ENCODE results near the gene PYROXD2. TPM values are rescaled to one million over a fixed set of nuclear protein-coding genes. Genes with fewer than 3 reads are reported as not detected.
"Not testable (repeated sequence)": the region's sequence is repeated elsewhere in the genome, so short reads cannot be mapped to it uniquely, and the experiment has no call there.

The PYROXD2 gene
- total RNA-seq, 4 donors from 2014 or later, result 4.2 to 18.5 (median 7.4) TPM

DNA sequence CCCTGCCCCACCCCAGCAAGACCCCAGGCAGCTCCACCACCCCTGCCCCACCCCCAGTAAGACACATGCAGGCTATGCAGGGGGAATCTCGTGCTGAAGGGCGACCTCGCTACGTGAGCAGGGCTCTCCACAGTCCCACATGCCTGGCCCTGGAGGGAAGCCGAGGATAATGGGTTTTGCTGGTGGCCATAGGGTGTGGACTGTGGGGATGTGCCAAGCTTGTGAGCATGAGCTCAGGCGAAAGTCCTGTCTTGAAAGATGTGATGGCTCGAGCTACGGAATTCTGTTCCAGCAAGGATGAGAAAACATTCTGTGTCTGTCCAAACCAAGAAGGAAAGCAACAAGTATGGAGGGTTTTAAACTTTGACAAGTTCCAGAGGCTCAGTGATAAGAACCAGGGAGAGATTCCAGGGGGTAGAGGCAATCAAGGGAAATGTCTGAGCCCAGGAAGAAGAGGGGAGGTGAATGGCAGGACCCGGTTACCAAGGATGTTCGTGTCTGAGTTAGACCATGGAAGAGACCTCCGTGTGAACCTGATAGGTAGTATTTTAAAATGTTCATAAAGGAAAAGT lies 63.1 kb downstream of the PYROXD2 start:
- Histone ChIP-seq H3K27ac (no peak overlapping the region), H3K9me3 (peaks cover 0 to 9% (median 0%) of the 10 kb centered on the region in 3 donors), H3K36me3 (no peaks in the 10 kb centered on the region), H3K4me1 (peaks cover 0 to 3% (median 0%) of the 10 kb centered on the region in 3 donors), H3K4me3 (no peak overlapping the region), H3K27me3 (peaks cover 35% of the 10 kb centered on the region)
- ATAC-seq, result peak; percentile 45
- no peak for TF ChIP-seq POLR2AphosphoS5 (IDR thresholded peaks at IDR 0.05)
- TF ChIP-seq, protein P1, sequence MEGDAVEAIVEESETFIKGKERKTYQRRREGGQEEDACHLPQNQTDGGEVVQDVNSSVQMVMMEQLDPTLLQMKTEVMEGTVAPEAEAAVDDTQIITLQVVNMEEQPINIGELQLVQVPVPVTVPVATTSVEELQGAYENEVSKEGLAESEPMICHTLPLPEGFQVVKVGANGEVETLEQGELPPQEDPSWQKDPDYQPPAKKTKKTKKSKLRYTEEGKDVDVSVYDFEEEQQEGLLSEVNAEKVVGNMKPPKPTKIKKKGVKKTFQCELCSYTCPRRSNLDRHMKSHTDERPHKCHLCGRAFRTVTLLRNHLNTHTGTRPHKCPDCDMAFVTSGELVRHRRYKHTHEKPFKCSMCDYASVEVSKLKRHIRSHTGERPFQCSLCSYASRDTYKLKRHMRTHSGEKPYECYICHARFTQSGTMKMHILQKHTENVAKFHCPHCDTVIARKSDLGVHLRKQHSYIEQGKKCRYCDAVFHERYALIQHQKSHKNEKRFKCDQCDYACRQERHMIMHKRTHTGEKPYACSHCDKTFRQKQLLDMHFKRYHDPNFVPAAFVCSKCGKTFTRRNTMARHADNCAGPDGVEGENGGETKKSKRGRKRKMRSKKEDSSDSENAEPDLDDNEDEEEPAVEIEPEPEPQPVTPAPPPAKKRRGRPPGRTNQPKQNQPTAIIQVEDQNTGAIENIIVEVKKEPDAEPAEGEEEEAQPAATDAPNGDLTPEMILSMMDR (IDR thresholded peaks at IDR 0.05), result no peak
- no peak for TF ChIP-seq POLR2A (IDR thresholded peaks at IDR 0.05)
- no peak for TF ChIP-seq EP300 (IDR thresholded peaks at IDR 0.05)
- 23 to 50% methylated on average over 1 to 5 of the region's 11 CpGs for WGBS, 2 donors (ENCODE audit: low coverage in 1 of 2)

DNA sequence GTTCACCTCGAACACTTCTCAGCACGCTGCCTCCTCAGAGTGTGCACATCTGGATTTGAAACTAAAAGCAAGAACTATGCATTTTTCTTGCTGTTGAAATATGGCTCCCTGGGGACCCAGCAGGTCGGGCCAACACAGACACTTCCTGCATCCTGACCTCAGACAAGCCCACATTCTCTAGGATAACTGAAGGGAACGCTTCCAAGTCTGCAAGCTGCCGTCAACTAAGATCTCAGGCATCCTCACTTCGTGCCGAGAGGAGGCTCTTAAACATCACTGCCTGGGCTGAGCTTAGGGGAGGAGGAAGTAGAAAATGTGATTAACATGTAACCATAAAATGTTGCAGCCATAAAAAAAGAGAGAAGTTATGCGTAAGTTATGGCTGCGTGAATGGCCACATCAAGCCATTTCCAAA lies 65.5 kb downstream of the PYROXD2 start:
- 17 to 58% methylated on average over 2 to 5 of the region's 9 CpGs for WGBS, 2 donors (ENCODE audit: low coverage in 1 of 2)
- peak overlapping the region in 2 of 4 donors; percentile 33 to 37 for H3K27ac ChIP-seq
- no peaks in the 10 kb centered on the region for H3K36me3 ChIP-seq
- peak; percentile 87 for ATAC-seq
- peaks cover 0 to 17% (median 0%) of the 10 kb centered on the region in 3 donors for H3K9me3 ChIP-seq
- no peak for TF ChIP-seq EP300 (IDR thresholded peaks at IDR 0.05)
- TF ChIP-seq POLR2AphosphoS5 (IDR thresholded peaks at IDR 0.05), result no peak
- TF ChIP-seq POLR2A (IDR thresholded peaks at IDR 0.05), result no peak
- TF ChIP-seq, protein P1 (IDR thresholded peaks at IDR 0.05), result no peak
- peaks cover 41% of the 10 kb centered on the region for H3K27me3 ChIP-seq
- no peak overlapping the region for H3K4me3 ChIP-seq
- H3K4me1 ChIP-seq, result peaks cover 0 to 12% (median 3%) of the 10 kb centered on the region in 3 donors

DNA sequence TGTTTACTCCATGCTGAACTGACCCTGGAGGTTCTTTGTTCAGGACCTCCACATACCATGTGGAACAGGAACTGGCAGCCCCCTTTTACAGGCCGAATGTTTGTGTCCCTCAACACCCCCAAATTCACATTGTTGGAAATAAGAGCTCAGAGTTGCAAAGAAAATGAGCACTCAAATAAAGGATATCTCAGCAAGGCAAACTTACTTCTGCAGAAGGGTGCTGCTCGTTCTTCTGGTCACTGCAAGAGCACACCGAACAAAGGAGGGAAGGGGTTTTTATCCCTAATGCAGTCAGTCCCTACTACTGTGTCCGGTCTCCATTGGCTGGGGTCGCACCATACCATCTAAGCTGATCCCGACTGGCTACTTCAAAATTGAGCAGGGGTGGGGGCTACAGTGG lies 68.1 kb downstream of the PYROXD2 start:
- H3K27me3 ChIP-seq, result peaks cover 20% of the 10 kb centered on the region
- peaks cover 0 to 19% (median 3%) of the 10 kb centered on the region in 3 donors for H3K4me1 ChIP-seq
- H3K27ac ChIP-seq, result no peak overlapping the region
- ATAC-seq, result no peak
- H3K4me3 ChIP-seq, result no peak overlapping the region
- H3K36me3 ChIP-seq, result no peaks in the 10 kb centered on the region
- H3K9me3 ChIP-seq, result peaks cover 0 to 17% (median 0%) of the 10 kb centered on the region in 3 donors
- WGBS, 2 donors (ENCODE audit: low coverage in 1 of 2), result 76 to 94% methylated on average over 5 to 6 of the region's 6 CpGs
- TF ChIP-seq POLR2AphosphoS5 (IDR thresholded peaks at IDR 0.05), result no peak
- no peak for TF ChIP-seq EP300 (IDR thresholded peaks at IDR 0.05)
- no peak for TF ChIP-seq POLR2A (IDR thresholded peaks at IDR 0.05)
- TF ChIP-seq, protein P1 (IDR thresholded peaks at IDR 0.05), result no peak

DNA sequence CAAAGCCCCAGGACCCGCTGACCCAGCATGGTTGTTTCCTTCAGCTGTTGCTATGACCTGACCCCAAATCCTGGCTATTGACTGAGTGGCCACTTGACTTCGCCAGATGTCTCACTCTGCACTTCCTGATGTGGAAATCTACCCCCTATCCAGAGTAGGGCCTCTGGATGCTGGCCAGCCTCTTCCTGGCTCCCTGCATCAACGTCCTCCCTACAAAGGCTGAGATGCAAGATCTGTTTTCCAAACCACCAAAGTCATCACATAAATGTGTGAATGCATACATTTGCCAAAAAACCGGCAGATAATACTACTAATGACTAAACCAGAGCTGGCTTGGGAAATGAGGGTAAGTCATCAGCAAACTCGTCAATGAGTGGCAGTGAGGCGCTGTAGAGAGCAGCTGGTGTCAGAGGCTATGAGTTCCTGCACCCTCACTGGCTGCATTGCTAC lies 70.4 kb downstream of the PYROXD2 start:
- H3K4me3 ChIP-seq, result no peak overlapping the region
- peaks cover 0 to 17% (median 0%) of the 10 kb centered on the region in 3 donors for H3K9me3 ChIP-seq
- H3K4me1 ChIP-seq, result peaks cover 0 to 32% (median 3%) of the 10 kb centered on the region in 3 donors
- peak; percentile 90 for ATAC-seq
- 51 to 60% methylated on average over 6 of the region's 6 CpGs for WGBS, 2 donors (ENCODE audit: low coverage in 1 of 2)
- H3K27ac ChIP-seq, result no peak overlapping the region
- peaks cover 14% of the 10 kb centered on the region for H3K27me3 ChIP-seq
- no peaks in the 10 kb centered on the region for H3K36me3 ChIP-seq
- TF ChIP-seq EP300 (IDR thresholded peaks at IDR 0.05) (no peak), POLR2AphosphoS5 (IDR thresholded peaks at IDR 0.05) (peak; percentile 66), POLR2A (IDR thresholded peaks at IDR 0.05) (no peak)

DNA sequence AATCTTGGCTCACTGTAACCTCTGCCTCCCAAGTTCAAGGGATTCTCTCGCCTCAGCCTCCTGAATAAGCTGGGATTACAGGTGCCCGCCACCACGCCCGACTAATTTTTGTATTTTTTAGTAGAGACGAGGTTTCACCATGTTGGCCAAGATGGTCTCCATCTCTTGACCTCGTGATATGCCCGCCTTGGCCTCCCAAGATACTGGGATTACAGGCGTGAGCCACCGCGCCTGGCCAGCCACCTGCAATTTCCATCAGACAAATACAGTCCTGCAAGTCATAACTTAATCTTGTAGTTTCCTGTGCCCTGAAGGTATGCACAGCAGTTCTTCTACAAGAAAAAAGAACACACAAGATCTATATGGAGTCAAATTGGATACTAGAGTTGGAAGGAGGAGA lies 73.3 kb downstream of the PYROXD2 start:
- Histone ChIP-seq H3K4me1 (peaks cover 0 to 32% (median 0%) of the 10 kb centered on the region in 3 donors), H3K27me3 (peaks cover 14% of the 10 kb centered on the region)
- not testable (repeated sequence) for H3K27ac ChIP-seq, ATAC-seq, H3K36me3 ChIP-seq, H3K9me3 ChIP-seq, H3K4me3 ChIP-seq
- 86 to 94% methylated on average over 4 to 6 of the region's 10 CpGs for WGBS, 2 donors (ENCODE audit: low coverage in 1 of 2)

DNA sequence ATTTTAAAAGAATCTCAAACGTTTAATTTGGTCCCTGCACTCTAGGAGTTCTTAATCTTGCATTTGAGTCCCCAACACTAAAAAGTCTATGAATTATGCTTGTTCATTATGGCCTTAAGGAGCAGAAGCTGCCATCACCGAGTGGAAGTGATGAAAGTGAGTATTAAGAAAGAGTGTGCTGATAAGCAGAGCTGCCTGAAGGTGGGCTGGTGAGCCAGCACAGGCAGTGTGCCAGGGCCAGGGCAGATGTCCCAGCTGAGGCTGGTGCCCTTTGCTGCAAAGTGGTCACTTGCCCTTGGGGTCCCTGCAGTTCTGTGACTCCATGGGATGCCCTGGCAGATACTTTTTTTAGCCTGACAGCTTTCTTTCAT lies 74.1 kb downstream of the PYROXD2 start:
- TF ChIP-seq EP300 (IDR thresholded peaks at IDR 0.05), result no peak
- TF ChIP-seq, protein P1 (IDR thresholded peaks at IDR 0.05), result no peak
- TF ChIP-seq POLR2A (IDR thresholded peaks at IDR 0.05), result no peak
- no peak for TF ChIP-seq POLR2AphosphoS5 (IDR thresholded peaks at IDR 0.05)
- H3K4me3 ChIP-seq, result no peak overlapping the region
- no peak overlapping the region for H3K27ac ChIP-seq
- 9 to 54% methylated on average over 2 of the region's 2 CpGs for WGBS, 2 donors (ENCODE audit: low coverage in 1 of 2)
- no peaks in the 10 kb centered on the region for H3K36me3 ChIP-seq
- peaks cover 8% of the 10 kb centered on the region for H3K27me3 ChIP-seq
- no peak for ATAC-seq
- H3K4me1 ChIP-seq, result peaks cover 0 to 32% (median 0%) of the 10 kb centered on the region in 3 donors
- H3K9me3 ChIP-seq, result no peaks in the 10 kb centered on the region
